HepG2 (cell line): Measurements from ENCODE around the gene NABP2. TPM values are rescaled to one million over a fixed set of nuclear protein-coding genes. Genes with fewer than 3 reads are reported as not detected.

Experiments used
- FIP1L1 ChIP-seq: fragments of 200-400 bp; formaldehyde crosslinking; IDR thresholded peaks from 2 replicates; pipeline ENCODE4 v1.6.1; 2018; ENCODE audit warnings: low read depth, mild to moderate bottlenecking, low read length, moderate library complexity, borderline replicate concordance; ENCODE audit not compliant: insufficient read depth
- FOXK2 ChIP-seq: fragments of 450-650 bp; IDR thresholded peaks from 2 replicates; pipeline ENCODE4 v1.6.1; 2016
- HMG20A ChIP-seq: IDR thresholded peaks from 2 replicates; pipeline ENCODE4 v1.6.1; 2016; ENCODE audit warnings: borderline replicate concordance
- POGZ ChIP-seq: sonication (generic); formaldehyde crosslinking; IDR thresholded peaks from 2 replicates; pipeline ENCODE4 v1.4.0; 2020; ENCODE audit warnings: mild to moderate bottlenecking, missing genetic modification reagents
- RBM39 ChIP-seq: fragments of 200-400 bp; formaldehyde crosslinking; IDR thresholded peaks from one replicate; pipeline ENCODE4 v1.6.1; 2018; ENCODE audit warnings: antibody characterized with exemption, mild to moderate bottlenecking, low read depth, low read length; ENCODE audit not compliant: poor library complexity, severe bottlenecking
- SALL1 ChIP-seq: sonication (generic); formaldehyde crosslinking; IDR thresholded peaks from 2 replicates; pipeline ENCODE4 v1.8.0; 2022; ENCODE audit warnings: mild to moderate bottlenecking, missing genetic modification reagents
- SRY ChIP-seq: sonication (generic); formaldehyde crosslinking; IDR thresholded peaks from 2 replicates; pipeline ENCODE4 v1.8.0; 2022; ENCODE audit warnings: mild to moderate bottlenecking, missing genetic modification reagents
- XRCC5 ChIP-seq: fragments of 200-400 bp; formaldehyde crosslinking; optimal IDR thresholded peaks from 2 replicates; pipeline ENCODE3; 2017; ENCODE audit warnings: mild to moderate bottlenecking, low read length
- ZBTB44 ChIP-seq: sonication (generic); formaldehyde crosslinking; IDR thresholded peaks from 2 replicates; pipeline ENCODE4 v1.4.0; 2020; ENCODE audit warnings: missing genetic modification reagents
- ZFP36 ChIP-seq: fragments of 150-350 bp; IDR thresholded peaks from 2 replicates; pipeline ENCODE4 v1.6.1; 2018; ENCODE audit warnings: borderline replicate concordance, low read length, low read depth; ENCODE audit not compliant: partially characterized antibody
- ZNF180 ChIP-seq: sonication (generic); formaldehyde crosslinking; IDR thresholded peaks from 2 replicates; pipeline ENCODE4 v1.4.0; 2020; ENCODE audit warnings: low read depth, missing genetic modification reagents, borderline replicate concordance
- ZNF335 ChIP-seq: sonication (generic); formaldehyde crosslinking; IDR thresholded peaks from 2 replicates; pipeline ENCODE4 v1.4.0; 2020; ENCODE audit warnings: missing genetic modification reagents
- ZNF343 ChIP-seq: sonication (generic); formaldehyde crosslinking; IDR thresholded peaks from 2 replicates; pipeline ENCODE4 v1.4.0; 2020; ENCODE audit warnings: mild to moderate bottlenecking, missing genetic modification reagents
- ZNF350 ChIP-seq: sonication (generic); formaldehyde crosslinking; IDR thresholded peaks from 2 replicates; pipeline ENCODE4 v1.4.0; 2020; ENCODE audit warnings: mild to moderate bottlenecking, low read depth, missing genetic modification reagents, borderline replicate concordance
- ZNF775 ChIP-seq: sonication (generic); formaldehyde crosslinking; IDR thresholded peaks from 2 replicates; pipeline ENCODE4 v1.4.0; 2020; ENCODE audit warnings: missing genetic modification reagents, mild to moderate bottlenecking, moderate library complexity, borderline replicate concordance
- ZNF816 ChIP-seq: sonication (generic); formaldehyde crosslinking; IDR thresholded peaks from 2 replicates; pipeline ENCODE4 v1.8.0; 2022; ENCODE audit warnings: missing genetic modification reagents, mild to moderate bottlenecking, borderline replicate concordance
- ZSCAN29 ChIP-seq: sonication (generic); formaldehyde crosslinking; conservative IDR thresholded peaks from 2 replicates; pipeline ENCODE4 v1.4.0; 2020; ENCODE audit warnings: mild to moderate bottlenecking, missing genetic modification reagents
- ZSCAN31 ChIP-seq: sonication (generic); formaldehyde crosslinking; IDR thresholded peaks from 2 replicates; pipeline ENCODE4 v1.5.0; 2020; ENCODE audit warnings: low read depth, mild to moderate bottlenecking, missing genetic modification reagents
- polyA plus RNA-seq, 8 experiments: library from polyadenylated mRNA; depleted of rRNA in 3 of 8; stranded (reverse) in 7 of 8; unstranded in 1 of 8; fragments of >200 nt; fragmentation: Illumina TruSeq in 4 of 8; extraction: Trizol in 4 of 8; gene quantifications; 2 replicates each; pipeline versions ENCODE4 v1.2.1 to v1.2.3, GENCODE V29; 2011 to 2016; ENCODE audit warnings: low read depth in 4 of 8, missing spikeins in 1 of 8, mixed read lengths in 1 of 8; ENCODE audit not compliant: insufficient read depth in 1 of 8
- total RNA-seq, 5 experiments: library from RNA; depleted of rRNA; stranded (reverse); fragments of >200 nt; fragmentation: Illumina TruSeq; extraction: Trizol; gene quantifications; 2 replicates each; pipeline ENCODE4 v1.2.3, GENCODE V29; 2016; ENCODE audit warnings: low read depth in 1 of 5
- TF ChIP-seq, protein P1 (sequence below): sonication (generic); formaldehyde crosslinking; IDR thresholded peaks from 2 replicates; pipeline ENCODE4 v1.9.0; 2021; ENCODE audit warnings: mild to moderate bottlenecking, missing genetic modification reagents
- TF ChIP-seq, protein P2 (sequence below): sonication (generic); formaldehyde crosslinking; IDR thresholded peaks from 2 replicates; pipeline ENCODE4 v1.8.0; 2022; ENCODE audit warnings: missing genetic modification reagents, low read depth, mild to moderate bottlenecking, borderline replicate concordance

The NABP2 gene
- total and polyA plus RNA-seq, 2 of the 13 experiments (the other 11 are each of a cell fraction or from before 2014, with no cell fraction given): 33.2 to 35.5 TPM

DNA sequence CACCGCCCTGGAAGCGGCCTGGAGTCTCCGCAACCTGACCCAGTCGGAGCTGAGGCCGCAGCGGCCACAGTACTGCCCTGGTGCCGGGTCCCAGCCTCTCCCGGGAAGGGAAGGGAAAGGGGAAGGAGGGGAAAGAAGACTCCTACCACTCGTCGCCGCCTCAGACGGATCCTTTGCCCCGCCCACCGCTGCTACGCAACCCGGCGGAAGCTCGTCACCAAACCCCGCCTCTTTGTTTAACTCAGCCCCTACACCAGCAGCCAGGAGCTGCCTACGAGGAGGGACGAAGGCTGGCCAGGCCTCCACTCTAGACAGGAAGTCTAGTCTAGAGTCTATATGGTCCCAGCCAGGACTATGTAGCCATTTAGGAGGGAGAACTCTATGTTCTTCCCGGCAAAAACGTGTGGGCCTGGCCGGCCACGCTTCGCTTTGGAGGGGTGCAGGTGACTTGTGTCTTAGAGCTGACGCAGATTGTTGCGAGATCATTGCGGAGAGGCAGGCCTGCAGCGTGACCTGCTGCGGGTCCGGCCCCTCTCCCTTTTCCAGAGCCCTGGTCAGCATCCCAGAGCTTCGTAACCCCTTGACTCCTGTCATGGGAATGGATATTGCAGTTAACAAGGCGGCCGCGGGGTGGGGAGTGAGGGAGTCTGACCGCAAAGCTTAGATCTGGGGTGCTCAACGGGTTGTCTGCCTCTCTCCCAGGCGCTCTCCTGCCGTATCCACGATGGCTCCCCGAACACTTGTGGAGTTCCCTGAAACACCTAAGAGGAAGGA is 2.2 kb upstream of the NABP2 start, which contains the start of gene RNF41 (continued):
- TF ChIP-seq FIP1L1 (no peak), ZBTB44 (CRISPR knock-in tag) (0 out of 2 replicates have a peak, but pooled peaks have one; percentile 31), ZSCAN29 (peak; percentile 99), FOXK2 (no peak), ZNF775 (CRISPR knock-in tag) (0 out of 2 replicates have a peak, but pooled peaks have one; percentile 33), SALL1 (CRISPR knock-in tag) (0 out of 2 replicates have a peak, but pooled peaks have one; percentile 44), RBM39 (peak; percentile 49), ZFP36 (no peak), ZSCAN31 (peak; percentile 26; the same call in 1 of the 2 replicates), ZNF343 (0 out of 2 replicates have a peak, but pooled peaks have one; percentile 18), ZNF816 (no peak; the same call in 1 of the 2 replicates), ZNF350 (CRISPR knock-in tag) (peak; percentile 86; the same call in 1 of the 2 replicates), ZNF180 (no peak), SRY (peak; percentile 79; the same call in 1 of the 2 replicates), ZNF335 (CRISPR knock-in tag) (0 out of 2 replicates have a peak, but pooled peaks have one; percentile 63), HMG20A (CRISPR knock-in tag) (peak; percentile 33; the same call in 1 of the 2 replicates), POGZ (0 out of 2 replicates have a peak, but pooled peaks have one; percentile 48), XRCC5 (peak; percentile 77)
- TF ChIP-seq, protein P1, sequence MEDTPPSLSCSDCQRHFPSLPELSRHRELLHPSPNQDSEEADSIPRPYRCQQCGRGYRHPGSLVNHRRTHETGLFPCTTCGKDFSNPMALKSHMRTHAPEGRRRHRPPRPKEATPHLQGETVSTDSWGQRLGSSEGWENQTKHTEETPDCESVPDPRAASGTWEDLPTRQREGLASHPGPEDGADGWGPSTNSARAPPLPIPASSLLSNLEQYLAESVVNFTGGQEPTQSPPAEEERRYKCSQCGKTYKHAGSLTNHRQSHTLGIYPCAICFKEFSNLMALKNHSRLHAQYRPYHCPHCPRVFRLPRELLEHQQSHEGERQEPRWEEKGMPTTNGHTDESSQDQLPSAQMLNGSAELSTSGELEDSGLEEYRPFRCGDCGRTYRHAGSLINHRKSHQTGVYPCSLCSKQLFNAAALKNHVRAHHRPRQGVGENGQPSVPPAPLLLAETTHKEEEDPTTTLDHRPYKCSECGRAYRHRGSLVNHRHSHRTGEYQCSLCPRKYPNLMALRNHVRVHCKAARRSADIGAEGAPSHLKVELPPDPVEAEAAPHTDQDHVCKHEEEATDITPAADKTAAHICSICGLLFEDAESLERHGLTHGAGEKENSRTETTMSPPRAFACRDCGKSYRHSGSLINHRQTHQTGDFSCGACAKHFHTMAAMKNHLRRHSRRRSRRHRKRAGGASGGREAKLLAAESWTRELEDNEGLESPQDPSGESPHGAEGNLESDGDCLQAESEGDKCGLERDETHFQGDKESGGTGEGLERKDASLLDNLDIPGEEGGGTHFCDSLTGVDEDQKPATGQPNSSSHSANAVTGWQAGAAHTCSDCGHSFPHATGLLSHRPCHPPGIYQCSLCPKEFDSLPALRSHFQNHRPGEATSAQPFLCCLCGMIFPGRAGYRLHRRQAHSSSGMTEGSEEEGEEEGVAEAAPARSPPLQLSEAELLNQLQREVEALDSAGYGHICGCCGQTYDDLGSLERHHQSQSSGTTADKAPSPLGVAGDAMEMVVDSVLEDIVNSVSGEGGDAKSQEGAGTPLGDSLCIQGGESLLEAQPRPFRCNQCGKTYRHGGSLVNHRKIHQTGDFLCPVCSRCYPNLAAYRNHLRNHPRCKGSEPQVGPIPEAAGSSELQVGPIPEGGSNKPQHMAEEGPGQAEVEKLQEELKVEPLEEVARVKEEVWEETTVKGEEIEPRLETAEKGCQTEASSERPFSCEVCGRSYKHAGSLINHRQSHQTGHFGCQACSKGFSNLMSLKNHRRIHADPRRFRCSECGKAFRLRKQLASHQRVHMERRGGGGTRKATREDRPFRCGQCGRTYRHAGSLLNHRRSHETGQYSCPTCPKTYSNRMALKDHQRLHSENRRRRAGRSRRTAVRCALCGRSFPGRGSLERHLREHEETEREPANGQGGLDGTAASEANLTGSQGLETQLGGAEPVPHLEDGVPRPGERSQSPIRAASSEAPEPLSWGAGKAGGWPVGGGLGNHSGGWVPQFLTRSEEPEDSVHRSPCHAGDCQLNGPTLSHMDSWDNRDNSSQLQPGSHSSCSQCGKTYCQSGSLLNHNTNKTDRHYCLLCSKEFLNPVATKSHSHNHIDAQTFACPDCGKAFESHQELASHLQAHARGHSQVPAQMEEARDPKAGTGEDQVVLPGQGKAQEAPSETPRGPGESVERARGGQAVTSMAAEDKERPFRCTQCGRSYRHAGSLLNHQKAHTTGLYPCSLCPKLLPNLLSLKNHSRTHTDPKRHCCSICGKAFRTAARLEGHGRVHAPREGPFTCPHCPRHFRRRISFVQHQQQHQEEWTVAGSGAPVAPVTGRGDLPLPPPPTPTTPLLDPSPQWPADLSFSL: no peak
- TF ChIP-seq, protein P2, sequence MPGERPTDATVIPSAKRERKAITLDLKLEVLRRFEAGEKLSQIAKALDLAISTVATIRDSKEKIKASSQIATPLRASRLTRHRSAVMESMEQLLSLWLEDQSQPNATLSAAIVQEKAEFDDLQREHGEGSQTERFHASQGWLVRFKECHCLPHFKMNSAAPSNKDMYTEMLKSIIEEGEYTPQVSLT (CRISPR knock-in tag): no peak
